ENCODE measurements around the gene PRKAG2.

PRKAG2 gene

DNA sequence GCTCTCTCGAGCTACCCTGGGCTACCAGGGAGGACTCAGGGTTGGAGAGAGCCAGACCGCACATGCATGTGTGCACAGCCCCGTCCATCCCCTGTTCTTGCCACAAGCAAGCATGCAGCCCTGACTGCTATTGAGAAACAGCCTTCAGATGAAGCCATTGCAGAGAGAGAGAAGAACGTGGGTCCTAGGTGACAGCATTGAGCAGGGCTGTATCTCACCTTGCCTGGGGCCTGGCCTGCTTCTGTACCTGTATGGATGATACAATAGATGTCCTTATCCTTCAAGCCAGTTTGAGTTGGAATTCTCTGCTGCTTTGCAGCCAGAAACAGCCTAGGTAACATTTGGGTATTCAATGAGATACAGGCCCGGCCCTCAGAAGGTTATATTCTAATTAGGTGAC lies 229.9 kb downstream of the PRKAG2 start:
- TF ChIP-seq, protein P1, sequence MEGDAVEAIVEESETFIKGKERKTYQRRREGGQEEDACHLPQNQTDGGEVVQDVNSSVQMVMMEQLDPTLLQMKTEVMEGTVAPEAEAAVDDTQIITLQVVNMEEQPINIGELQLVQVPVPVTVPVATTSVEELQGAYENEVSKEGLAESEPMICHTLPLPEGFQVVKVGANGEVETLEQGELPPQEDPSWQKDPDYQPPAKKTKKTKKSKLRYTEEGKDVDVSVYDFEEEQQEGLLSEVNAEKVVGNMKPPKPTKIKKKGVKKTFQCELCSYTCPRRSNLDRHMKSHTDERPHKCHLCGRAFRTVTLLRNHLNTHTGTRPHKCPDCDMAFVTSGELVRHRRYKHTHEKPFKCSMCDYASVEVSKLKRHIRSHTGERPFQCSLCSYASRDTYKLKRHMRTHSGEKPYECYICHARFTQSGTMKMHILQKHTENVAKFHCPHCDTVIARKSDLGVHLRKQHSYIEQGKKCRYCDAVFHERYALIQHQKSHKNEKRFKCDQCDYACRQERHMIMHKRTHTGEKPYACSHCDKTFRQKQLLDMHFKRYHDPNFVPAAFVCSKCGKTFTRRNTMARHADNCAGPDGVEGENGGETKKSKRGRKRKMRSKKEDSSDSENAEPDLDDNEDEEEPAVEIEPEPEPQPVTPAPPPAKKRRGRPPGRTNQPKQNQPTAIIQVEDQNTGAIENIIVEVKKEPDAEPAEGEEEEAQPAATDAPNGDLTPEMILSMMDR (IDR thresholded peaks at IDR 0.05; ENCODE audit: insufficient read depth, missing control alignments), result no peak
- FAIRE-seq, result no peak
- no peak for DNase-seq (ENCODE audit: insufficient read length, low spot score)

DNA sequence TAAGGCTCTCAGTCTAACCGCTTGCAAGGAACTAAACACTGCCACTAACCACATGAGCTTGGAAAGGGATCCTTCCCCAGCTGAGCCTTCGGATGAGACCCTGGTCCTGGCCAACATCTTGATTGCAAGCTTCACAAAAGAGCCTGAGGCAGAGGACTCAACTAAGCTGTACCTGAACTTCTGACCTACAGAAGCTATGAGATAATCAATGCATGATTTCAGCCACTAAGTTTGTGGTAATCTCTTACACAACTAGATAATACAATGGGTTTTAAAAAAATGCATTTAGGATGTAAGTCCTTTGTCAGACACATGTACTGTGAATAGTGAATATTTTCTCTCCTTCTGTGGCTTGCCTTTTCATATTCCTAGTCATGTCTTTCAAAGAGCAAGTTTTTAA lies 231.6 kb downstream of the PRKAG2 start:
- DNase-seq (ENCODE audit: insufficient read length, low spot score), result no peak
- FAIRE-seq, result no peak
- TF ChIP-seq, protein P1 (IDR thresholded peaks at IDR 0.05; ENCODE audit: insufficient read depth, missing control alignments), result no peak

DNA sequence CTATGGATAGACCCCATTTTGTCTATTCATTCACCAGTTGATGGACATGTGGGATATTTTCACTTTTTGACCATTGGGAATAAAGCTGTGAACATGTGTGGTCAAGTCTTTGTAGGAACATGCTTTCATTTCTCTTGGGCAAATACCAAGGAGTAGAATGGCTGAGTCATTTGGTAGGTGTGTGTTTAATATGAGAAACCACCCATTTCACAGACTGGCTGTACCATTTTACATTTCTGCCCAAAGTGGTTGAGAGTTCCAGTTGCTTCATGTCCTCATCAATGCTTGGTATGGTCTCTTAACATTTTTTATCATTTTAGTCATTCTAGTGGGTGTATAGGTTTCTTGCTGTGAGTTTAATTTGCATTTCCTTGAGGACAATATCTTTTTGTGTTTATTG lies 232.4 kb downstream of the PRKAG2 start:
- TF ChIP-seq, protein P1 (IDR thresholded peaks at IDR 0.05; ENCODE audit: insufficient read depth, missing control alignments), result no peak
- FAIRE-seq, result no peak

DNA sequence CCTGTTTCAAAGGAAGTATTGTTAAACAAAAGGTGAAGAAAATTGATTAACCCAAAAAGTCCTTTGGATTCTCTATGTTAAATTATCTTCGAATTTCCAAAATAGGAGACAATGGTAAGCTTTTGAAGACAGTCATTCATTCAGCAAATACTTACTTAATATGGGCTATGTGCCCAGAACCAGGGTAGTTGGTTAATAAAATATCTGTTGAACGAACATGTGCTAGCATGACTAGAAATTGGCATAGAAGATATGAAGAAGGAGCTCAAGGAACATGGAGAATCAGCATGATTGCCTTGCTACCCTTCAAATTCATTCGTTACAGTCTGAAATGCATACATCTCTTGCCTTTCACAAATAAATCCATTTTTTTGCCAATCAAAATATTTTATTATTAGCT lies 234.2 kb downstream of the PRKAG2 start:
- FAIRE-seq, result no peak
- TF ChIP-seq, protein P1 (IDR thresholded peaks at IDR 0.05; ENCODE audit: insufficient read depth, missing control alignments), result no peak
- no peak for DNase-seq (ENCODE audit: insufficient read length, low spot score)

More for the DNA sequence above, 232.4 kb downstream of the PRKAG2 start:
- no peak for DNase-seq (ENCODE audit: insufficient read length, low spot score)

DNA sequence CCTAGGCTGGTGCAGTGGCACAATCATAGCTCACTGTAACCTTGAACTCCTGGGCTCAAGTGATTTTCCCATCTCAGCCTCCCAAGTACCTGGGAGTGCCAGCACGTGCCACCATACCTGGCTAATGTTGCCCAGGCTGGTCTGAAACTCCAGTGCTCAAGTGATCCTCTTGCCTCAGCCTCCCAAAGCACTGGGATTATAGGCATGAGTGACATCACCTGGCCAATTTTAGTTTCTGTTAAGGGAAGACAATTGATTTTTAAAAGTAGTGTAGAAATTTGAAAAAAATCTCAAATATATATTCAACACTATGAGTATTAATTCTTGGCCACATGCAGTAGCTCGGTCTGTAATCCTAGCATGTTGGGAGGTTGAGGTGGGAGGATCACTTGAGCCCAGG lies 235.3 kb downstream of the PRKAG2 start:
- no peak for DNase-seq (ENCODE audit: insufficient read length, low spot score)
- TF ChIP-seq, protein P1 (IDR thresholded peaks at IDR 0.05; ENCODE audit: insufficient read depth, missing control alignments), result no peak
- FAIRE-seq, result no peak

DNA sequence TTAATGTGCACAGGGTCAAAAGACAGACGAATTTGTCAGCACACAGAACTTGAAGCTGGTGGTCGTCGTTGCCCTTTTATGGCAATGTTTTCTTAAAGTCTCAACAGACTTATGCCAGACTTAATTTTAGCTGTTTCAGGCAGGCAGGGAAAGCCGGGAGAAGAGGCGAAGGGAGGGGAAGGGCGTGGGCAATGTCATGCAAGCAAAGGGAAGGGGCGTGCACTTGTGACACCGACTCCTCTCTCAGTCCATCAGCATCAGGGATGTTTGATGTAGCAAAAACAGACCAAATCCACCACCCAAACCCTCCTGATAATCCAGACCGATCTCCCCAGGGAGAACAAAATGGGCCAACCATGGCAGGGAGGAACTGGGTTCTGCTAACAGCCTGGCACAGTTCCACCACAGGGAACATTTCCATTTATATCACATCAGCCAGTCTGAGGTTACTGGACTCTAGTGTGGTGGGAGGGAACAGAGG lies 239.1 kb downstream of the PRKAG2 start:
- FAIRE-seq, result no peak
- DNase-seq (ENCODE audit: insufficient read length, low spot score), result no peak
- TF ChIP-seq, protein P1 (IDR thresholded peaks at IDR 0.05; ENCODE audit: insufficient read depth, missing control alignments), result no peak

DNA sequence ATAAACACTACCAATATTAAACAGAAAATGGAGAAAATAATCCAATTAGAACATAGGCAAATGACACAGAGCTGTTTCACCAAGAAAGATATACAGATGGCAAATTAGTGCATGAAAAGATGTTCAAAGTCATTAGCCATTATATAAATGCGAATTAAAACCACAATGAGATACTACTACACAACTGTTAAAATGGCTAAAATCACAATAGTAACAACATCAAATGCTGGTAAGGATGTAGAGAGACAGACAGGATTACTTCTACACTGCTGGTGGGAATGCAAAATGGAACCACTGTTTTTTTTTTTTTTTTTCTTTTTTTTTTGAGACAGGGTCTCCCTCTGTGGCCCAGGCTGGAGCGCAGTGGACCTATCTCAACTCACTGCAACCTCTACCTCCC lies 242.3 kb downstream of the PRKAG2 start:
- DNase-seq (ENCODE audit: insufficient read length, low spot score) (no peak), FAIRE-seq (no peak)
- TF ChIP-seq, protein P1 (IDR thresholded peaks at IDR 0.05; ENCODE audit: insufficient read depth, missing control alignments), result no peak

Data from D721Med (cell line).